GM12801 (cell line): ENCODE data around the gene TES.

Experiments used
- CTCF ChIP-seq: IDR thresholded peaks from one replicate; pipeline ENCODE4 v1.5.1; 2011; ENCODE audit warnings: control low read depth; ENCODE audit not compliant: insufficient read length; ENCODE audit errors: extremely low read depth

The TES gene

GRCh38 chr7:116223588-116223987 lies 13.2 kb downstream of the TES start:
- TF ChIP-seq CTCF = no peak

- TF ChIP-seq CTCF = no peak
Measured at GRCh38 chr7:116224492-116225098, 14.3 kb downstream of the TES start.

DNA sequence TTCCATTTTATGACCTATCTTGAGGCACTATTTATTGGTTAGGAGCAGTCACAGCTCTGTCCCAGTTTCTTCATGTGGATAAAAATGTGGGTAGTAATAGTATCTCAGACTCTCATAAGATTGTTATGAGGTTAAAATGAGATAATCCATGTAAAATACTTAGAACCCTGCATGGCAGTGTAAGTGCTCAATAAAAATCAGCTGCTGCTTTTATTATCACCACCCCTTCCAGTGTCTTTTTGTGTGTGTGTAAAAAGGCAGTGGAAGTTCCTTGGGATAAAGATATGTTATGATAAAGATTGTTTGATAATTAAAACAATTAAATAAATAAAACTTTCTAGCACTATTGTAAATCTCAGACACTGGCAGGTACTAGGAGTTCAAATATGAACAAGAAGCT lies 15.5 kb downstream of the TES start:
- no peak for TF ChIP-seq CTCF

DNA sequence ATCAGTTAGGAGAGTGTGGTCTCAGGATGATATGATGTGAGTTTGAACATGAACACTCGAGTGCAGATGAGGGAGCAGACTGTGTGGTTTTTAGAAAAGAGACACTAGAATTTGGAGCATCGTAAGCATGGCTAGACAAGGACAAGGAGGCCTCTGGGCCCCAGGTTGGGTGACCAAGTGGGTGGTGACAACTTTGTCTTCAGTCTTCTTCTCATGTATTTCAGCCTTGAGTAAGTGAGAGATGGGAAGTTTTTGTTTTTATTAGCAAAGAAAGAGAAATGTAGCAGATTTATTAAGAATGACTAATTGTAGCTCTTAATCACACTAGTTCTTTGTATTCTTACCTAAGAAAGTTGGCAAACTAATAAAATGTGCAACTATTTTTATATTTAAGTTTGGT lies 16.3 kb downstream of the TES start:
- TF ChIP-seq CTCF = no peak

DNA sequence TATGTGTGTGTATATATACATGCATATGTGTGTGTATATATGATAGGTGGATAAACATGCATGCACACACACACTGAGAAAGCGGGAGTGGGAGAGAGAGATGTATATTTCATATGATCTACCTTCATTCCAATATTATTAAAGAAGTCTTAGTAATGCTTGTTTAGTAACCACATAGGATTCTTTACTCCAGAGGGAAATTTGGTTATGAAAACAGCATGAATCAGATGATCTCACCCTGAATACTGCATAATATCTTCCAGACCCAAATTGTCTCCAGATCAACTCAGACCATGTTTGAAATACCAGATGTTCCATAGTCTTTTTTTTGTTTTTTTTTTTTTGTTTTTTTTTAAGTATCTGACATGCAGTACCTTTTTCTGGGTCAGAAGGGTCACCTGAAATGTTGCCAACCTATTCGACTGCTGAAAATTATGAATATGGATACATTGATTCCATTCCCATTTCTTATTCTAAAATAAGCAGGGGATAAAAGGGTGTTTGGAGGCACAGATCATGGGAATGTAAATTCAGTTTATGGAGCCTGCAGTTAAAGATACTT lies 17.4 kb downstream of the TES start:
- TF ChIP-seq CTCF = no peak

DNA sequence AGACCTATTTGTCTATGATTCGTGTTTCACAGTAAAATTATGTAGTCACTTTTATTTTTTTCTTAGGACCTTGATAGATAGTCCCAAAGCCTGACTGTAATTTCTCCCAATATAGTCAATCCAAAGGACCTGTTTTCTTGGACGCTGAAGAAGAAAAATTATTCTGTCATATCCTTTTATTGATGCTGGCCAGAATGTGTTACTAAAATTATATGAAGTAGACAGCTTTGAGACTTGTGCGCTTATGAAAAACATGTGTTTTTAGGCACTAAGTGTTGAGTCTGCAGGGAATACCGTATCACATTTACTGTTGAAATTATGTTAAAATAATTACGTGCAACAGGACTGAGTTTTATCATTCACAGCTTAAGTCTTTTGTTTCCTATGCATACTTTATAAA lies 17.9 kb downstream of the TES start:
- TF ChIP-seq CTCF = no peak

DNA sequence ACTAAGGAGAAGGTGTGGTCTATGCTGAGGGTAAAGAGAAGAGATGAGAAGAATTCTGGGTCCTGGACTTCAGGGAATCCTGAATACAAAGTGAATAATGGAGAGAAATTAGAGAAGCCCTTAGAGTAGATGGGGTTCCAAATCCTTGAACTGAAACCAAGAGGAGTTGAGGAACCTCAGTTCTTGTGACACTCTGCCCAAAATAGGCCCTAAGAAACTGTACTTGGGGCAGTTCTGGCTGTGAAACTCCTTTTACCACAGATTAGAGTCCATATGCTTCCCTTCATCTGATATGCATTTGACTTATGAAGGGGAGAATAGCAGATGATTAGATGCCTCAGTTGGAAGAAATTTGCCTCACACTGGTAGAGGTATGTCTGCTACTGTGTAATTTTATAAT lies 19.0 kb downstream of the TES start:
- no peak for TF ChIP-seq CTCF
